ENCODE data around the gene DDAH1.

- TF ChIP-seq POLR2A (IDR thresholded peaks at IDR 0.05; ENCODE audit: low read depth, low read length) (no peak), POLR2AphosphoS5 (IDR thresholded peaks at IDR 0.05; ENCODE audit: low read depth, low read length) (no peak)
Observed at GRCh38 chr1:85311818-85312217, 153.1 kb downstream of the DDAH1 start.
